GM12878 (cell line): ENCODE results near the gene LYSMD1. TPM values are rescaled to one million over a fixed set of nuclear protein-coding genes. Genes with fewer than 3 reads are reported as not detected.
A peak's percentile ranks its signal among the peaks of the same experiment; 100 is the strongest.

ENCODE experiments used
- ATAC-seq: fragments of 200-7000 bp; cut with Tn5 transposase; 3 replicates; pipeline ENCODE4 v1.9.1; 2020; ENCODE audit warnings: mild to moderate bottlenecking, moderate library complexity
- BruUV-seq: library from RNA; stranded (reverse); fragments of 400-500 nt; replicated peaks from 2 replicates; lab custom pipeline; 2021; lab: Mats Ljungman, UMichigan
- CTCF ChIA-PET: fragments of 300-600 bp; sonication (Branson Sonifier 250); formaldehyde crosslinking; extraction: SDS; loops from one replicate; lab custom pipeline; 2021; ENCODE audit warnings: inconsistent platforms; lab: Yijun Ruan, JAX
- POLR2A ChIA-PET: fragments of 350-600 bp; formaldehyde crosslinking; extraction: SDS; loops from one replicate; lab custom pipeline; 2021; ENCODE audit warnings: inconsistent platforms; lab: Charles Lee
- RAD21 ChIA-PET: fragments of 300-600 bp; sonication (Branson Sonifier 250); formaldehyde crosslinking; loops from one replicate; lab custom pipeline; 2023; ENCODE audit warnings: antibody characterized with exemption; ENCODE audit not compliant: unreplicated experiment; lab: Charles Lee
- SMC1A ChIA-PET: fragments of 300-600 bp; sonication (Branson Sonifier 250); formaldehyde crosslinking; loops from one replicate; lab custom pipeline; 2023; ENCODE audit not compliant: unreplicated experiment, uncharacterized antibody; lab: Charles Lee
- DNase-seq: peaks from one replicate; pipeline ENCODE4 v3.0.0-alpha.2; 2011; ENCODE audit warnings: low read depth, low spot score
- FAIRE-seq: peaks from 3 replicates; lab custom pipeline; 2011; peaks lifted over from hg19 to GRCh38; lab: Jason Lieb, UNC
- H2AFZ ChIP-seq: 2 replicates; pipeline ENCODE4 v1.6.0; 2011; ENCODE audit warnings: low read depth, low read length, control low read depth; ENCODE audit not compliant: control insufficient read depth
- H3K27ac ChIP-seq: 2 replicates; pipeline ENCODE4 v1.5.1; 2011; ENCODE audit warnings: control low read depth; ENCODE audit not compliant: control insufficient read depth, insufficient read depth
- H3K27me3 ChIP-seq, 2 experiments: replicated peaks in 1 of 2; 2 replicates each; pipeline versions ENCODE4 v1.6.0 to v1.6.1; 2011; ENCODE audit warnings: low read length in 1 of 2; ENCODE audit not compliant: control insufficient read depth in 2 of 2, insufficient read depth in 2 of 2
- H3K36me3 ChIP-seq, 2 experiments: 2 replicates each; pipeline ENCODE4 v1.5.1; 2011; ENCODE audit warnings: low read length in 1 of 2; ENCODE audit not compliant: control insufficient read depth in 2 of 2, insufficient read depth in 2 of 2
- H3K4me1 ChIP-seq: 2 replicates; pipeline ENCODE4 v1.6.1; 2011; ENCODE audit warnings: mild to moderate bottlenecking, low read length, moderate library complexity, mixed read lengths; ENCODE audit not compliant: control insufficient read depth, insufficient read depth
- H3K4me2 ChIP-seq: 2 replicates; pipeline ENCODE4 v1.6.0; 2011; ENCODE audit warnings: control low read depth; ENCODE audit not compliant: control insufficient read depth, insufficient read depth
- H3K4me3 ChIP-seq: fragments of 200-600 bp; sonication (generic); 2 replicates; pipeline ENCODE4 v1.5.1; 2016
- H3K79me2 ChIP-seq: 2 replicates; pipeline ENCODE4 v1.6.0; 2011; ENCODE audit warnings: low read length; ENCODE audit not compliant: control insufficient read depth, insufficient read depth
- H3K9ac ChIP-seq: 2 replicates; pipeline ENCODE4 v1.8.0; 2011; ENCODE audit warnings: low read length, control low read depth, mixed read lengths; ENCODE audit not compliant: control insufficient read depth, insufficient read depth
- H3K9me3 ChIP-seq: replicated peaks from 3 replicates; pipeline ENCODE4 v1.5.1; 2011; ENCODE audit warnings: mild to moderate bottlenecking, low read length; ENCODE audit not compliant: control insufficient read depth, insufficient read depth
- H4K20me1 ChIP-seq: 2 replicates; pipeline ENCODE4 v1.6.0; 2011; ENCODE audit not compliant: control insufficient read depth, insufficient read depth
- NRF1 ChIP-seq: conservative IDR thresholded peaks from 2 replicates; pipeline ENCODE4 v1.6.1; 2011; ENCODE audit warnings: mild to moderate bottlenecking, low read depth, low read length, improper control_type of control experiment
- PAX5 ChIP-seq: IDR thresholded peaks from 2 replicates; pipeline ENCODE4 v1.6.1; 2011; ENCODE audit warnings: low read depth, low read length, borderline replicate concordance
- POU2F2 ChIP-seq: IDR thresholded peaks from 3 replicates; pipeline ENCODE4 v1.6.1; 2011; ENCODE audit warnings: low read depth, mild to moderate bottlenecking, low read length, borderline replicate concordance
- REST ChIP-seq: IDR thresholded peaks from 2 replicates; pipeline ENCODE4 v1.6.1; 2012; ENCODE audit warnings: mild to moderate bottlenecking, low read depth, low read length
- RUNX3 ChIP-seq: IDR thresholded peaks from 2 replicates; pipeline ENCODE4 v1.6.1; 2012; ENCODE audit warnings: low read length, inconsistent platforms
- SUZ12 ChIP-seq: fragments of 200-600 bp; sonication (generic); IDR thresholded peaks from one replicate; pipeline ENCODE4 v1.6.1; 2018; ENCODE audit warnings: antibody characterized with exemption, mild to moderate bottlenecking; ENCODE audit not compliant: unreplicated experiment
- WGBS: methylation state at CpG from one replicate; pipeline ENCODE4 v1.1.6; 2016; ENCODE audit warnings: low lambda C conversion rate; ENCODE audit not compliant: insufficient replicate concordance, insufficient coverage; ENCODE audit errors: missing lambda C conversion rate; 5-methylcytosine and 5-hydroxymethylcytosine counted together
- in situ Hi-C: fragments of 300-500 bp; cut with MboI; formaldehyde crosslinking; loops from 9 replicates; pipeline ENCODE4 v1.14.3; 2018; ENCODE audit warnings: mixed read lengths
- intact Hi-C: fragments of 100-400 bp; cut with micrococcal nuclease; formaldehyde crosslinking; loops from one replicate; pipeline ENCODE4 v1.14.2; 2022; ENCODE audit not compliant: unreplicated experiment
- polyA plus RNA-seq, 11 experiments: library from polyadenylated mRNA; depleted of rRNA in 4 of 11; unstranded in 6 of 11; stranded (reverse) in 5 of 11; fragments of >200 nt; fragmentation: Nextera tagmentation in 4 of 11; fragmentation: Illumina TruSeq in 1 of 11; extraction: Ambion mirVana in 4 of 11; extraction: Trizol in 1 of 11; gene quantifications; 1 replicate in 1 of 11; 2 replicates in 10 of 11; pipeline versions ENCODE4 v1.2.1 to v1.2.3, GENCODE V29; 2011 to 2016; ENCODE audit warnings: inconsistent platforms in 2 of 11, missing spikeins in 2 of 11, low read depth in 1 of 11
- total RNA-seq, 4 experiments: library from RNA; depleted of rRNA in 3 of 4; stranded (reverse); fragments of >200 nt in 3 of 4; fragmentation: Illumina TruSeq in 1 of 4; extraction: Trizol in 1 of 4; gene quantifications; 2 replicates each; pipeline versions ENCODE4 v1.2.1 to v1.2.3, GENCODE V29; 2013 to 2021

The LYSMD1 gene
- total and polyA plus RNA-seq, 10 of the 15 experiments (the other 5 are each of a cell fraction or from before 2014, with no cell fraction given) = 0.80 to 10.4 (median 6.5) TPM

DNA sequence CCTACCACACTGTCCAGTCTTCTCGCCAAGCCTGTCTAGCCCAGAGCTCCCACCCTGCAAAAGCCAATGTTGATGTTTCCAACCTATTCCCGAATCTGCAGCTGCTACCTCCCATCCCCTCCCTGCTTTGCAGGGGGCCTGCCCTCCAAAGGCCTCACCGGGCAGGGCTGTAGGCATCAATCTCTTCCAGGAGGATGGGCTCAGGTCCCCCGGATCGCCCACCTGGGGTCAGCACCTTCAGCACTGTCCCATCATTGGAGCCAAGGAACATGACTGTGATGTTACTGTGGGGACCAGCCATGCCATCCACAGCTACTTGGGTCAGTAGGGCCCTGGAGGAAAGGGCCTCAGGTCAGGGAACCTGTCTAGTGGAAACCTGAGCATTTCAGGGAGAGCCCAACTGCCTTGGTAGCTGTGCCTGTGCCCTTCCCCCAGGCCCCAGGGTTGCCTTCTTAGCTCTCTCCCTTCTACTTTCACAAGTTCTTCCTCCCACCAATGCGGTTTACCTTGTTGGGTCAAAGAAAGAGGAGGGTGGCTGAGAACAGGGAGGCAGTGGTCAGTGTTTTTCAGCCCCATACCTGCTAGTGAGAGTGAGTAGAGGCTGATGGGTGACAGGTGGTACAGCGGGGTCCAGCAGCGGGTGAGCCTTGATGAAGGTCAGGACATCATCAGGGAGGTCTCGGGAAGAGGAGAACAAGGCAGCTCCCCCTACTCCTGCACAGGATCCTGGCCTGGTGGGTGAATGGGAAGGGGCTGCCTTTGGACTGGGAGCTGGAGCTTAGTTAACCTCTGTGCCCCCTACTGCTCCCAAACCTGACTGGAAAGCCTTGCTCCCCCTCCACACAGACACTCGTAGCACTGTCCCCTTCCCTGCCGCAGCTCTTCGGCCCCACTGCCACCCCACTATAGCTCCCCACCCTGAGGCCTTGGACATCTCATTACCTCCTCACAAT lies 30.0 kb downstream of the LYSMD1 start:
- intact Hi-C loops = no loop called here
- no peak overlapping the region for H3K9ac ChIP-seq
- H3K27ac ChIP-seq = no peak overlapping the region
- no peaks in the 10 kb centered on the region for H3K36me3 ChIP-seq
- H3K4me3 ChIP-seq = no peak overlapping the region
- ATAC-seq (peak; percentile 22), FAIRE-seq (no peak), DNase-seq (no peak)
- no peaks in the 10 kb centered on the region for H3K79me2 ChIP-seq
- in situ Hi-C loops = no loop called here
- ChIA-PET SMC1A (no interaction called here), RAD21 (interaction anchor here (1.1 to 1.2 kb wide), 2 partner anchors 21 to 32 kb away, joined by 3 to 5 read pairs; partner anchors contain the start of gene TNFAIP8L2), CTCF (interaction anchor here (1.5 to 2.6 kb wide), 3 partner anchors 19 to 36 kb away, joined by 4 to 15 read pairs (median 7); no protein-coding TSS in a partner anchor), POLR2A (no interaction called here)
- no peaks in the 10 kb centered on the region for H3K27me3 ChIP-seq
- H3K4me2 ChIP-seq = no peak overlapping the region
- no peaks in the 10 kb centered on the region for H4K20me1 ChIP-seq
- no peak overlapping the region for H2AFZ ChIP-seq
- TF ChIP-seq PAX5 = peak; percentile 31; the same call in 1 of the 2 replicates
- no peak for TF ChIP-seq NRF1
- TF ChIP-seq RUNX3 = peak; percentile 76
- no peaks in the 10 kb centered on the region for H3K9me3 ChIP-seq
- peaks cover 8% of the 10 kb centered on the region; the same call in 1 of the 2 replicates for H3K4me1 ChIP-seq
- no TSS peak for BruUV-seq
- WGBS = 51% methylated on average over 12 of the region's 12 CpGs

DNA sequence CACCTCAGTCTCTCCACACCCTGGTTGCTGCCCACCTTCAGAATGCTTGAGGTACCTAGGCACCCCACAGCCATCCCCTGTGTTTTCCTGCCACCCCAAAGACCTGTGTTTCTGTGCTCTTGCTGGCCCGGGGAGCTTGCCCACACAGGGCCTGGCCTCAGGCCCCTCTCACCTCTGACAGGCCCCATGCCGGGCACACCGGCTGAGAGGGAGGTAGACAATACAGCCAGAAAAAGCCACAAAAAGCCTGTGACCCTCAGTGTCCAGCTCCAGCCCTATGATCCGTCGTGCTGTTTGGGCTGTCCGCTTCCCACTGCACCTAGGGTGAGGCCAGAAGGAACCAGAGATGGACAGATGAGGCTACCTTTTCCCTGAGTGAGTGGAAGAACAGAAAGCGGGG lies 30.7 kb downstream of the LYSMD1 start:
- no peak overlapping the region for H2AFZ ChIP-seq
- BruUV-seq = no TSS peak
- ATAC-seq (no peak), DNase-seq (no peak), FAIRE-seq (no peak)
- ChIA-PET RAD21 (interaction anchor here (1.1 kb wide), 1 partner anchor 32 kb away, joined by 3 read pairs; no protein-coding TSS in a partner anchor), POLR2A (no interaction called here), CTCF (interaction anchor here (1.5 to 2.6 kb wide), 3 partner anchors 20 to 35 kb away, joined by 4 to 15 read pairs (median 7); no protein-coding TSS in a partner anchor), SMC1A (interaction anchor here (0.7 to 1.1 kb wide), 2 partner anchors 9 to 20 kb away, joined by 3 read pairs; no protein-coding TSS in a partner anchor)
- H3K9ac ChIP-seq = no peak overlapping the region
- H4K20me1 ChIP-seq = no peaks in the 10 kb centered on the region
- H3K4me2 ChIP-seq = no peak overlapping the region
- H3K79me2 ChIP-seq = no peaks in the 10 kb centered on the region
- no peak overlapping the region for H3K27ac ChIP-seq
- no peaks in the 10 kb centered on the region for H3K9me3 ChIP-seq
- no peak for TF ChIP-seq SUZ12
- no peak for TF ChIP-seq REST
- no peak for TF ChIP-seq POU2F2
- H3K4me1 ChIP-seq = peaks cover 8% of the 10 kb centered on the region; the same call in 1 of the 2 replicates
- H3K27me3 ChIP-seq = no peaks in the 10 kb centered on the region
- WGBS = 75% methylated on average over 7 of the region's 7 CpGs
- intact Hi-C loops (no loop called here), in situ Hi-C loops (no loop called here)
- H3K4me3 ChIP-seq = no peak overlapping the region
- H3K36me3 ChIP-seq = no peaks in the 10 kb centered on the region
